Subcutaneous adipose tissue (tissue), 4 donors: ENCODE results near the gene PALM3. TPM values are rescaled to one million over a fixed set of nuclear protein-coding genes. Genes with fewer than 3 reads are reported as not detected.

Source experiments
- CTCF ChIP-seq: fragments of 450-650 bp; IDR thresholded peaks from one replicate; pipeline ENCODE4 v1.5.1; 2016; ENCODE audit warnings: low read depth, mild to moderate bottlenecking, control low read depth, antibody characterized with exemption, moderate library complexity
- total RNA-seq, 4 donors: library from RNA; depleted of rRNA; stranded (reverse); fragments of >200 nt; gene quantifications; one replicate each; pipeline ENCODE4 v1.1.0, GENCODE V29; 2016

Gene PALM3
- total RNA-seq, 4 donors from 2014 or later: not detected

GRCh38 chr19:14088634-14089411 is 26.9 kb upstream of the PALM3 start:
- no peak for TF ChIP-seq CTCF

- no peak for TF ChIP-seq CTCF
These were observed 24.2 kb upstream of the PALM3 start for GRCh38 chr19:14086098-14086497.

- no peak for TF ChIP-seq CTCF
These were observed 23.6 kb upstream of the PALM3 start, which contains the start of gene C19orf67 for GRCh38 chr19:14085309-14085995. C19orf67 (minus strand) TSS chr19:14085783; CDS start chr19:14085627, 156 bp downstream.

- TF ChIP-seq CTCF: no peak
These were observed 20.7 kb upstream of the PALM3 start for GRCh38 chr19:14082675-14082960.

- TF ChIP-seq CTCF: no peak
These were observed 20.2 kb upstream of the PALM3 start for GRCh38 chr19:14081797-14082674.

- TF ChIP-seq CTCF: no peak
These were observed 19.3 kb upstream of the PALM3 start for GRCh38 chr19:14080887-14081796.
